Suprapubic skin (tissue), 4 donors: ENCODE data around the gene GPR25. TPM values are rescaled to one million over a fixed set of nuclear protein-coding genes. Genes with fewer than 3 reads are reported as not detected.
A peak's percentile ranks its signal among the peaks of the same experiment; 100 is the strongest.

Experiments used
- DNase-seq, 2 donors: peaks; one replicate each; pipeline ENCODE4 v3.0.0-alpha.2; 2019; ENCODE audit warnings: low spot score in 2 of 2
- H3K27ac ChIP-seq: fragments of 200-600 bp; sonication (generic); one replicate; pipeline ENCODE4 v1.5.1; 2019
- H3K27me3 ChIP-seq: fragments of 200-600 bp; sonication (generic); one replicate; pipeline ENCODE4 v1.5.1; 2019
- H3K36me3 ChIP-seq: fragments of 200-600 bp; sonication (generic); one replicate; pipeline ENCODE4 v1.5.1; 2019
- H3K4me1 ChIP-seq: fragments of 200-600 bp; sonication (generic); one replicate; pipeline ENCODE4 v1.5.1; 2019
- H3K4me3 ChIP-seq: fragments of 200-600 bp; sonication (generic); one replicate; pipeline ENCODE4 v1.5.1; 2019; ENCODE audit warnings: mild to moderate bottlenecking
- H3K9me3 ChIP-seq: fragments of 200-600 bp; sonication (generic); one replicate; pipeline ENCODE4 v1.5.1; 2019
- EP300 ChIP-seq: sonication (generic); formaldehyde crosslinking; IDR thresholded peaks from one replicate; pipeline ENCODE4 v1.6.1; 2017; ENCODE audit warnings: antibody characterized with exemption
- POLR2A ChIP-seq, 2 donors: fragments of 450-650 bp; IDR thresholded peaks; one replicate each; pipeline ENCODE4 v1.6.1; 2017; ENCODE audit warnings: antibody characterized with exemption in 2 of 2, mild to moderate bottlenecking in 2 of 2, moderate library complexity in 2 of 2
- POLR2AphosphoS5 ChIP-seq, 3 donors: sonication (generic); formaldehyde crosslinking; IDR thresholded peaks; one replicate each; pipeline ENCODE4 v1.6.1; 2017; ENCODE audit warnings: antibody characterized with exemption in 3 of 3
- WGBS: methylation state at CpG from one replicate; pipeline ENCODE4 v1.1.5; 2018; 5-methylcytosine and 5-hydroxymethylcytosine counted together
- total RNA-seq, 4 donors: library from RNA; depleted of rRNA; stranded (reverse); fragments of >200 nt; gene quantifications; one replicate each; pipeline ENCODE4 v1.1.0, GENCODE V29; 2016
- TF ChIP-seq, protein P1 (sequence below), 2 donors: fragments of 200-600 bp in 1 of 2; fragments of 450-650 bp in 1 of 2; sonication (generic) in 1 of 2; IDR thresholded peaks; one replicate each; pipeline ENCODE4 v1.5.1; 2016 to 2019; ENCODE audit warnings: antibody characterized with exemption in 2 of 2, mild to moderate bottlenecking in 1 of 2, moderate library complexity in 1 of 2

Gene GPR25
- total RNA-seq = not detected

DNA sequence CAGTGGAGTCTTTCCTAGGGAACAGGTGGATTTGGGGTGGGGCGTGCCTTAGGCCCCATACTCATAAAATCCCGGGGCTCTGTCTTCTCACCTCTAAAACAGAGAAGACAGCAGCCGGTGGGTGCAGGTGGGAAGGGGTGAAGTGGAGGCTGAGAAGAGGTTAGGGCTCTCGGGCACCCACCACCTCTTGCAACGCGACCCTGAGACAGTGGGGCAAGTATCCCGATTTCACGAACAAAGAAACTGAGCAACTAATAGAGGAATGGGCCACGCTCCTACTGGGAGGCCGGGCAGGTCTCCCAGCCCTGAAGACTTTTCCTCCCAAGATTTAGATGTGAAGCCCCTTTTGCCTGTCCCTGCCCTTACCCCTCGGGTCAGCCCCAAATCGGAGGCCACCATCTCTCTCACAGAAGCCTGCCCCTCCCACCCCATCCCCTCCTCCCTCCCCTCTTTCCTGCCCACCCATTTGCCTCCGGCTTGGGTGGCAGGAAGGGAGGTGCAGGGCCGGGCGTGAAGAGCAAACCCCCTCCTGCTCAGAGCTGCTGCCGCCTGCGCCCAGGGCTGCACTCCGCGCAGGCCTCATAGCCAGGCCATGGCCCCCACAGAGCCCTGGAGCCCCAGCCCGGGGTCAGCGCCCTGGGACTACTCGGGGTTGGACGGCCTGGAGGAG lies at the start of gene GPR25:
GPR25 (plus strand) TSS at position 536 of the 670 bp plus-strand sequence; CDS start at position 593, 57 bp downstream.
- 100% methylated on average over 7 of the region's 23 CpGs for WGBS
- Histone ChIP-seq H3K27ac (no peak within 1 kb of the TSS), H3K4me3 (peak within 1 kb of the TSS; percentile 42), H3K36me3 (no peaks in the 10 kb centered on the region), H3K4me1 (peaks cover 14% of the 10 kb centered on the region), H3K27me3 (peaks cover 63% of the 10 kb centered on the region), H3K9me3 (no peaks in the 10 kb centered on the region)
- TF ChIP-seq POLR2A (IDR thresholded peaks at IDR 0.05) (no peak), EP300 (no peak), POLR2AphosphoS5 (IDR thresholded peaks at IDR 0.05) (no peak)
- TF ChIP-seq, protein P1, sequence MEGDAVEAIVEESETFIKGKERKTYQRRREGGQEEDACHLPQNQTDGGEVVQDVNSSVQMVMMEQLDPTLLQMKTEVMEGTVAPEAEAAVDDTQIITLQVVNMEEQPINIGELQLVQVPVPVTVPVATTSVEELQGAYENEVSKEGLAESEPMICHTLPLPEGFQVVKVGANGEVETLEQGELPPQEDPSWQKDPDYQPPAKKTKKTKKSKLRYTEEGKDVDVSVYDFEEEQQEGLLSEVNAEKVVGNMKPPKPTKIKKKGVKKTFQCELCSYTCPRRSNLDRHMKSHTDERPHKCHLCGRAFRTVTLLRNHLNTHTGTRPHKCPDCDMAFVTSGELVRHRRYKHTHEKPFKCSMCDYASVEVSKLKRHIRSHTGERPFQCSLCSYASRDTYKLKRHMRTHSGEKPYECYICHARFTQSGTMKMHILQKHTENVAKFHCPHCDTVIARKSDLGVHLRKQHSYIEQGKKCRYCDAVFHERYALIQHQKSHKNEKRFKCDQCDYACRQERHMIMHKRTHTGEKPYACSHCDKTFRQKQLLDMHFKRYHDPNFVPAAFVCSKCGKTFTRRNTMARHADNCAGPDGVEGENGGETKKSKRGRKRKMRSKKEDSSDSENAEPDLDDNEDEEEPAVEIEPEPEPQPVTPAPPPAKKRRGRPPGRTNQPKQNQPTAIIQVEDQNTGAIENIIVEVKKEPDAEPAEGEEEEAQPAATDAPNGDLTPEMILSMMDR (IDR thresholded peaks at IDR 0.05) = no peak
- DNase-seq = no peak

GRCh38 chr1:200831091-200831490 lies 41.7 kb upstream of the GPR25 start:
- Histone ChIP-seq H3K36me3 (peaks cover 7% of the 10 kb centered on the region), H3K27me3 (no peaks in the 10 kb centered on the region), H3K4me1 (no peaks in the 10 kb centered on the region), H3K9me3 (no peaks in the 10 kb centered on the region), H3K27ac (no peak overlapping the region), H3K4me3 (no peak overlapping the region)
- DNase-seq = no peak
- TF ChIP-seq EP300 = no peak
- no peak for TF ChIP-seq POLR2A (IDR thresholded peaks at IDR 0.05)
- TF ChIP-seq, protein P1 (IDR thresholded peaks at IDR 0.05) = no peak
- no peak for TF ChIP-seq POLR2AphosphoS5 (IDR thresholded peaks at IDR 0.05)
- WGBS = 74% methylated on average over 2 of the region's 2 CpGs

DNA sequence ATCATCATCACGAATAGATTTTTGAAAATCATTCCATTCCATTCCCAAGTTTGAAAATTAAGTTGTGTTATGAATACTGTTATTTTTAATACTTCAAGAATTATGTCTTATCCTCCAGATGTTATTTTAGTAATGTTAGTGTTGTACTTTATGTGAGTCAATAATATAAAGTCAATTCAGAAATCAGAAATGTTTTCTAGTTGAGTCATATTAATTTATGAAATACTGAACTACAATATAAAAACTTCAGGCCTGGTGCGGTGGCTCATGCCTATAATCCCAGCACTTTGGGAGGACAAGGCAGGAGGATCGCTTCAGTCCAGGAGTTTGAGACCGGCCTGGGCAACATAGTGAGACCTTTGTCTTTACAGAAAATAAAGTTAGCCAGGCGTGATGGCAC lies 38.4 kb upstream of the GPR25 start:
- Histone ChIP-seq H3K27me3 (no peaks in the 10 kb centered on the region), H3K27ac (no peak overlapping the region), H3K4me3 (no peak overlapping the region), H3K36me3 (peaks cover 7% of the 10 kb centered on the region), H3K4me1 (no peaks in the 10 kb centered on the region), H3K9me3 (no peaks in the 10 kb centered on the region)
- DNase-seq = no peak
- 87% methylated on average over 5 of the region's 5 CpGs for WGBS
- TF ChIP-seq, protein P1 (IDR thresholded peaks at IDR 0.05) = no peak

DNA sequence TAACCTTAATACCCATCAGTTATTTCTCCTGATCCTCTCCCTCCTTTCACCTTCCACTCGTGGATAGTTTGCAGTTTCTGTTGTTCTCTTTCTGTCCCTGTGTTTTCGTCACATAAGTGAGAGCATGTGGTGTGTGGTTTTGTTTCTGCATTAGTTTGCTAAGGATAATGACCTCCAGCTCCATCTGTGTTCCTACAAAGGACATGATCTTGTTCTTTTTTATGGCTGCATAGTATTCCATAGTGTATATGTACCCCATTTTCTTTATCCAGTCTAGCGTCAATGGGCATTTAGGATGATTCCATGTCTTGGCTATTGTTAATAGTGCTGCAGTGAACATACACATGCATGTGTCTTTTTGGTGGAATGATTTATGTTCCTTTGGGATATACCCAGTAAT lies 36.6 kb upstream of the GPR25 start:
- 93% methylated on average over 3 of the region's 3 CpGs for WGBS
- Histone ChIP-seq H3K9me3 (no peaks in the 10 kb centered on the region), H3K4me3 (no peak overlapping the region), H3K36me3 (peaks cover 7% of the 10 kb centered on the region), H3K27ac (no peak overlapping the region), H3K4me1 (no peaks in the 10 kb centered on the region), H3K27me3 (no peaks in the 10 kb centered on the region)
- DNase-seq = no peak
- TF ChIP-seq EP300 = no peak
- no peak for TF ChIP-seq POLR2AphosphoS5 (IDR thresholded peaks at IDR 0.05)
- TF ChIP-seq POLR2A (IDR thresholded peaks at IDR 0.05) = no peak
- TF ChIP-seq, protein P1 (IDR thresholded peaks at IDR 0.05) = no peak

- TF ChIP-seq POLR2AphosphoS5 (IDR thresholded peaks at IDR 0.05) = no peak
- TF ChIP-seq, protein P1 (IDR thresholded peaks at IDR 0.05) = peak in 1 of 2 donors; percentile 20
- no peaks in the 10 kb centered on the region for H3K4me1 ChIP-seq
- H3K27me3 ChIP-seq = no peaks in the 10 kb centered on the region
- WGBS = 42% methylated on average over 2 of the region's 2 CpGs
- no peak overlapping the region for H3K4me3 ChIP-seq
- no peak overlapping the region for H3K27ac ChIP-seq
- no peaks in the 10 kb centered on the region for H3K9me3 ChIP-seq
- DNase-seq = no peak
- H3K36me3 ChIP-seq = peaks cover 10% of the 10 kb centered on the region
Measured at GRCh38 chr1:200837931-200838571, 34.7 kb upstream of the GPR25 start.
